HCT116 (cell line): Measurements from ENCODE around the gene OTULIN. TPM values are rescaled to one million over a fixed set of nuclear protein-coding genes. Genes with fewer than 3 reads are reported as not detected.

Experiments
- ATAC-seq: fragments of 200-7000 bp; cut with Tn5 transposase; 2 replicates; pipeline ENCODE4 v1.9.1; 2020; ENCODE audit warnings: mild to moderate bottlenecking, moderate library complexity
- BruUV-seq: library from RNA; stranded (reverse); fragments of 400-500 nt; replicated peaks from 2 replicates; lab custom pipeline; 2021; lab: Mats Ljungman, UMichigan
- CTCF ChIA-PET: fragments of 300-600 bp; sonication (Branson Sonifier 250); formaldehyde crosslinking; loops from one replicate; lab custom pipeline; 2021; ENCODE audit warnings: antibody characterized with exemption; lab: Charles Lee
- POLR2A ChIA-PET: fragments of 300-600, 350-600 bp; sonication (Branson Sonifier 250); formaldehyde crosslinking; loops from one replicate; lab custom pipeline; 2021; ENCODE audit warnings: antibody characterized with exemption; lab: Charles Lee
- RAD21 ChIA-PET, 2 experiments: fragments of 300-600 bp; sonication (Branson Sonifier 250); formaldehyde crosslinking; loops; one replicate each; lab custom pipeline; 2023; ENCODE audit warnings: low total read pairs in 2 of 2; ENCODE audit not compliant: uncharacterized antibody in 2 of 2, unreplicated experiment in 2 of 2, low non-redundant PET in 1 of 2; lab: Charles Lee
- DNase-seq: peaks from one replicate; pipeline ENCODE4 v3.0.0-alpha.2; 2010; ENCODE audit warnings: low read depth, low spot score
- H2AFZ ChIP-seq: fragments of 200-600 bp; shearing (Covaris generic), sonication (generic); 2 replicates; pipeline ENCODE4 v1.6.1; 2017; ENCODE audit warnings: low read depth, mixed run types, mixed read lengths, antibody characterized with exemption, low read length; ENCODE audit not compliant: poor library complexity, severe bottlenecking
- H3K27ac ChIP-seq: 2 replicates; pipeline ENCODE4 v1.5.1; 2012; ENCODE audit warnings: low read depth, low read length
- H3K27me3 ChIP-seq: fragments of 200-600 bp; sonication (generic); 2 replicates; pipeline ENCODE4 v1.6.1; 2016; ENCODE audit warnings: mixed run types, low read length, mixed read lengths; ENCODE audit not compliant: insufficient read depth
- H3K36me3 ChIP-seq, 2 experiments: fragments of 200-500 bp in 1 of 2; fragments of 200-600 bp in 1 of 2; sonication (Bioruptor generic) in 1 of 2; sonication (generic) in 1 of 2; 2 replicates each; pipeline versions ENCODE4 v1.5.1 to v1.6.1; 2014 to 2016; ENCODE audit warnings: low read length in 2 of 2, inconsistent platforms in 1 of 2, mixed read lengths in 1 of 2, mixed run types in 1 of 2; ENCODE audit not compliant: insufficient read depth in 2 of 2, control insufficient read depth in 1 of 2
- H3K4me1 ChIP-seq, 2 experiments: fragments of 200-600 bp in 1 of 2; sonication (generic) in 1 of 2; 2 replicates each; pipeline versions ENCODE4 v1.5.1 to v1.6.1; 2012 to 2017; ENCODE audit warnings: low read length in 2 of 2, inconsistent platforms in 1 of 2, mild to moderate bottlenecking in 1 of 2, mixed read lengths in 1 of 2, mixed run types in 1 of 2, moderate library complexity in 1 of 2; ENCODE audit not compliant: insufficient read depth in 2 of 2, control insufficient read depth in 1 of 2
- H3K4me2 ChIP-seq: fragments of 200-600 bp; sonication (generic); 2 replicates; pipeline ENCODE4 v1.6.1; 2017; ENCODE audit warnings: mixed run types, low read length, mixed read lengths
- H3K4me3 ChIP-seq, 2 experiments: fragments of 200-600 bp in 1 of 2; sonication (generic) in 1 of 2; replicated peaks in 1 of 2; 2 replicates each; pipeline ENCODE4 v1.5.1; 2011 to 2016; ENCODE audit warnings: low read length in 2 of 2, control low read depth in 1 of 2, low read depth in 1 of 2, mild to moderate bottlenecking in 1 of 2, mixed read lengths in 1 of 2, mixed run types in 1 of 2
- H3K79me2 ChIP-seq: fragments of 200-600 bp; sonication (generic); 2 replicates; pipeline ENCODE4 v1.6.1; 2017; ENCODE audit warnings: mild to moderate bottlenecking, mixed run types, low read length, moderate library complexity, mixed read lengths; ENCODE audit not compliant: insufficient read depth
- H3K9ac ChIP-seq: fragments of 200-600 bp; sonication (generic); 2 replicates; pipeline ENCODE4 v1.6.1; 2016; ENCODE audit warnings: low read length, mixed read lengths
- H3K9me2 ChIP-seq: fragments of 200-600 bp; sonication (generic), shearing (Covaris generic); 2 replicates; pipeline ENCODE4 v1.6.1; 2017; ENCODE audit warnings: mixed run types, mild to moderate bottlenecking, moderate library complexity; ENCODE audit not compliant: insufficient read depth
- H3K9me3 ChIP-seq, 2 experiments: fragments of 200-500 bp in 1 of 2; fragments of 200-600 bp in 1 of 2; sonication (Bioruptor generic) in 1 of 2; sonication (generic) in 1 of 2; 2 replicates each; pipeline ENCODE4 v1.6.1; 2014 to 2017; ENCODE audit warnings: low read length in 2 of 2, mixed read lengths in 2 of 2, inconsistent platforms in 1 of 2, low read depth in 1 of 2, mild to moderate bottlenecking in 1 of 2, mixed run types in 1 of 2, moderate library complexity in 1 of 2; ENCODE audit not compliant: control insufficient read depth in 1 of 2, insufficient read depth in 1 of 2
- H4K20me1 ChIP-seq: fragments of 200-600 bp; sonication (generic), shearing (Covaris generic); 2 replicates; pipeline ENCODE4 v1.6.1; 2017; ENCODE audit warnings: mixed run types, mild to moderate bottlenecking, moderate library complexity; ENCODE audit not compliant: insufficient read depth
- CBX3 ChIP-seq: IDR thresholded peaks from 2 replicates; pipeline ENCODE4 v1.6.1; 2012; ENCODE audit warnings: low read depth
- EGR1 ChIP-seq: IDR thresholded peaks from 2 replicates; pipeline ENCODE4 v1.6.1; 2012; ENCODE audit warnings: low read depth
- ELF1 ChIP-seq: IDR thresholded peaks from 2 replicates; pipeline ENCODE4 v1.6.1; 2012; ENCODE audit warnings: low read depth, borderline replicate concordance
- EZH2phosphoT487 ChIP-seq: fragments of 200-600 bp; IDR thresholded peaks from 2 replicates; pipeline ENCODE4 v1.6.1; 2018; ENCODE audit warnings: antibody characterized with exemption, borderline replicate concordance
- JUND ChIP-seq: IDR thresholded peaks from 2 replicates; pipeline ENCODE4 v1.6.1; 2012
- POLR2A ChIP-seq: IDR thresholded peaks from 2 replicates; pipeline ENCODE4 v1.7.0; 2011; ENCODE audit warnings: borderline replicate concordance; ENCODE audit not compliant: insufficient read depth, insufficient read length; ENCODE audit errors: extremely low read depth
- POLR2AphosphoS5 ChIP-seq: IDR thresholded peaks from 2 replicates; pipeline ENCODE4 v1.6.1; 2011; ENCODE audit warnings: mild to moderate bottlenecking, low read depth, low read length, moderate library complexity
- RAD21 ChIP-seq: IDR thresholded peaks from 2 replicates; pipeline ENCODE4 v1.6.1; 2012; ENCODE audit warnings: low read depth, mild to moderate bottlenecking
- SIN3A ChIP-seq: IDR thresholded peaks from 2 replicates; pipeline ENCODE4 v1.6.1; 2012; ENCODE audit warnings: low read depth
- SRF ChIP-seq: IDR thresholded peaks from 2 replicates; pipeline ENCODE4 v1.6.1; 2012; ENCODE audit warnings: low read depth
- TCF7L2 ChIP-seq: IDR thresholded peaks from 2 replicates; pipeline ENCODE4 v1.7.0; 2011; ENCODE audit warnings: borderline replicate concordance, inconsistent platforms; ENCODE audit not compliant: insufficient read depth, insufficient read length; ENCODE audit errors: extremely low read depth
- YY1 ChIP-seq: IDR thresholded peaks from 2 replicates; pipeline ENCODE4 v1.6.1; 2011; ENCODE audit warnings: low read length, low read depth, moderate library complexity, mild to moderate bottlenecking; ENCODE audit not compliant: insufficient replicate concordance; ENCODE audit errors: extremely low read depth
- ZFX ChIP-seq: fragments of 450-650 bp; IDR thresholded peaks from 2 replicates; pipeline ENCODE4 v1.6.1; 2017
- ZNF274 ChIP-seq: fragments of 200-500 bp; sonication (Bioruptor generic); IDR thresholded peaks from 2 replicates; pipeline ENCODE4 v1.6.1; 2014; ENCODE audit warnings: mild to moderate bottlenecking, low read depth, low read length, inconsistent platforms
- intact Hi-C: fragments of 100-400 bp; cut with micrococcal nuclease; formaldehyde crosslinking; loops from 2 replicates; pipeline ENCODE4 v1.10.0; 2022
- total RNA-seq: library from RNA; stranded (reverse); gene quantifications from one replicate; pipeline ENCODE4 v1.2.1, GENCODE V29; 2021; ENCODE audit not compliant: unreplicated experiment
- TF ChIP-seq, protein P1 (sequence below): IDR thresholded peaks from 2 replicates; pipeline ENCODE4 v1.6.1; 2012; ENCODE audit warnings: low read depth

OTULIN gene
- total RNA-seq, 1 experiment from 2014 or later = 25.7 TPM

DNA sequence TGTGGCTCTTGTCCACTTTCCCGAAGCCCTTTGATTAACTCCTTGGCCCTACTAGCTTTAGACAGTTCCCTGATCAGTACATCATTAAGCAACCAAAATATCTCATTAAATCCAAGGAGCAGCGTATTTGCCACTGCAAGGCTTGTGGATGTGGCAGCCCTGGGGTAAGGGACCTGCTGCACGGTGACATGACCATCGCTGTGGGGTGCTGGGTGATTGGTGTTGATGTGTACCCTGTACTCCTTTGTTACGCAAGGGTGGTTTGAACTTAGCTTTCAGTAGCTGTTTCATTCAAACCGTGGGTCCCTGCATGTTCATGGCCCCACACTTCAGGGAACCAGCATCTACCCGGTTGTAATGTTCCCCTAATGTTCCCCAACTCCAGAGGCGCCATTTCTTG, 41.0 kb downstream of the OTULIN start (continued):
- TF ChIP-seq, protein P1, sequence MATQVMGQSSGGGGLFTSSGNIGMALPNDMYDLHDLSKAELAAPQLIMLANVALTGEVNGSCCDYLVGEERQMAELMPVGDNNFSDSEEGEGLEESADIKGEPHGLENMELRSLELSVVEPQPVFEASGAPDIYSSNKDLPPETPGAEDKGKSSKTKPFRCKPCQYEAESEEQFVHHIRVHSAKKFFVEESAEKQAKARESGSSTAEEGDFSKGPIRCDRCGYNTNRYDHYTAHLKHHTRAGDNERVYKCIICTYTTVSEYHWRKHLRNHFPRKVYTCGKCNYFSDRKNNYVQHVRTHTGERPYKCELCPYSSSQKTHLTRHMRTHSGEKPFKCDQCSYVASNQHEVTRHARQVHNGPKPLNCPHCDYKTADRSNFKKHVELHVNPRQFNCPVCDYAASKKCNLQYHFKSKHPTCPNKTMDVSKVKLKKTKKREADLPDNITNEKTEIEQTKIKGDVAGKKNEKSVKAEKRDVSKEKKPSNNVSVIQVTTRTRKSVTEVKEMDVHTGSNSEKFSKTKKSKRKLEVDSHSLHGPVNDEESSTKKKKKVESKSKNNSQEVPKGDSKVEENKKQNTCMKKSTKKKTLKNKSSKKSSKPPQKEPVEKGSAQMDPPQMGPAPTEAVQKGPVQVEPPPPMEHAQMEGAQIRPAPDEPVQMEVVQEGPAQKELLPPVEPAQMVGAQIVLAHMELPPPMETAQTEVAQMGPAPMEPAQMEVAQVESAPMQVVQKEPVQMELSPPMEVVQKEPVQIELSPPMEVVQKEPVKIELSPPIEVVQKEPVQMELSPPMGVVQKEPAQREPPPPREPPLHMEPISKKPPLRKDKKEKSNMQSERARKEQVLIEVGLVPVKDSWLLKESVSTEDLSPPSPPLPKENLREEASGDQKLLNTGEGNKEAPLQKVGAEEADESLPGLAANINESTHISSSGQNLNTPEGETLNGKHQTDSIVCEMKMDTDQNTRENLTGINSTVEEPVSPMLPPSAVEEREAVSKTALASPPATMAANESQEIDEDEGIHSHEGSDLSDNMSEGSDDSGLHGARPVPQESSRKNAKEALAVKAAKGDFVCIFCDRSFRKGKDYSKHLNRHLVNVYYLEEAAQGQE = no peak
- TF ChIP-seq, all 23 proteins: peak for 0

DNA sequence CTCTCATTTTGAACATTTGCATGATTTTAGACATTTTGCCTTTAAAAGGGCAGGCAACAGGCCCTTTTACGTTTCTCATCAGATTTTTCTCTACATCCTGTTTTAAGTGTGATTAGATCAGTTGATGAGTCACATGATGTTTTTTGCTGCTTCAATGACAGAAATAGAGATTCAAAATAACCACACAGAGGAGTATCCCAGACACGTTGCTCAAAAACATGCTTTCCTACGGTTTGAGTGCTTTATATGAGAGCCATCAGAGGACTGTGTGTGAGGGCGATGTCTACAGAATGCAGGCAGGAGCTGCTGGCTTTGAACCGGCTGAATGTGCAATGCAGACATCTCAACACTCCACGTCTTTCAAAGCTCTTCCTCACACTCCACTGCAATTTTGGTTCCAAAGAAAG, 42.1 kb downstream of the OTULIN start:
- Histone ChIP-seq H3K27me3 (no peaks in the 10 kb centered on the region), H3K79me2 (no peaks in the 10 kb centered on the region), H3K9me2 (no peaks in the 10 kb centered on the region), H3K9ac (no peak overlapping the region), H3K36me3 (peaks cover 0 to 19% of the 10 kb centered on the region in 2 experiments), H4K20me1 (no peaks in the 10 kb centered on the region), H3K4me2 (no peak overlapping the region), H2AFZ (no peak overlapping the region), H3K4me1 (no peaks in the 10 kb centered on the region), H3K9me3 (no peaks in the 10 kb centered on the region), H3K27ac (no peak overlapping the region), H3K4me3 (no peak overlapping the region)
- intact Hi-C loops = no loop called here
- ChIA-PET CTCF (no interaction called here), POLR2A (no interaction called here), RAD21 (no interaction called here)
- BruUV-seq = no TSS peak
- TF ChIP-seq ELF1 = no peak
- ATAC-seq (no peak), DNase-seq (no peak)

DNA sequence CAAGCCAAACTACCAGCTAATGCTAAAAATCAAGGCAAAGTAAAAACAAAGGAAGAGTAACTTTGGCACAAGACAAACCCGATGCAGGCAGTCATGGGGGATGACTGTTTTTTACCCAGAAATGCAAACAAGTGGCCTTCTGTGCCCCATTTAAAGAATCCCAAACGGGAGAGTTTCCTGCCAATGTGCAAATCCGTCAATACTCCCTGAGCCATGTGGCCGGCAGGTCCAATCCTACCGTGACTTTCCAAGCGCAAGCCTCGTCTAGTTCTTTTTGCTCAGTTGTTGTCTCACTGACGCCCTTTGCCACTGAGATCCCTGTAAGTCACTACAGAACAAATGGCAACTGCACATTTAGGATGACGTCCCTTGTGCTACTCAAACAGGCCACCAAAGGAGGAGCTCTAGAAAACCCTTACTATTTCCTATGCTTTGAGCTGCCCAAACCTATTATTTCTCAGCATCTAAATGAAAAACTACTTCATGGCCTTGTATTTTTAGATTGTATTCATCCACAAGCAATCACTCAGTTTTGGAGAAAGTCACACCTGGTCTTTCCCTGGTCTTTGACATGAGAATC, 43.4 kb downstream of the OTULIN start:
- CTCF ChIA-PET = interaction anchor here (0.7 kb wide), 1 partner anchor 24 kb away, joined by 3 read pairs; no protein-coding TSS in a partner anchor

More for the DNA sequence above, 43.4 kb downstream of the OTULIN start:
- DNase-seq = no peak
- Histone ChIP-seq H3K9ac (no peak overlapping the region), H3K27ac (no peak overlapping the region), H3K4me2 (no peak overlapping the region), H4K20me1 (no peaks in the 10 kb centered on the region), H3K27me3 (no peaks in the 10 kb centered on the region), H3K9me2 (no peaks in the 10 kb centered on the region), H3K4me3 (no peak overlapping the region), H3K9me3 (no peaks in the 10 kb centered on the region), H3K36me3 (peaks cover 0 to 22% of the 10 kb centered on the region in 2 experiments), H2AFZ (no peak overlapping the region), H3K4me1 (no peaks in the 10 kb centered on the region), H3K79me2 (no peaks in the 10 kb centered on the region)
- no peak for ATAC-seq
- no TSS peak for BruUV-seq
- POLR2A ChIA-PET = no interaction called here
- no peak for TF ChIP-seq EZH2phosphoT487
- no peak for TF ChIP-seq POLR2A
- no peak for TF ChIP-seq YY1
- no peak for TF ChIP-seq SRF
- TF ChIP-seq POLR2AphosphoS5 = no peak
- no peak for TF ChIP-seq ZFX
- TF ChIP-seq ELF1 = no peak
- no peak for TF ChIP-seq ZNF274
- no peak for TF ChIP-seq CBX3
- TF ChIP-seq SIN3A = no peak
- no peak for TF ChIP-seq EGR1
- TF ChIP-seq RAD21 = no peak
- TF ChIP-seq JUND = no peak
- no peak for TF ChIP-seq TCF7L2
- RAD21 ChIA-PET = no interaction called here
- intact Hi-C loops = no loop called here
